ENCODE data around the gene SPOUT1.
A peak's percentile ranks its signal among the peaks of the same experiment; 100 is the strongest.

Gene SPOUT1

GRCh38 chr9:128788445-128788844, 41.1 kb downstream of the SPOUT1 start:
- Histone ChIP-seq H3K9me2 (replicated peaks; ENCODE audit: insufficient read depth, low read length) (no peaks in the 10 kb centered on the region), H3F3A (ENCODE audit: insufficient read depth, low read length) (no peaks in the 10 kb centered on the region), H3K79me2 (ENCODE audit: low read length) (peaks cover 19% of the 10 kb centered on the region), H3K27me3 (replicated peaks; ENCODE audit: insufficient read depth, low read length) (no peaks in the 10 kb centered on the region), H3K9ac (ENCODE audit: low read length) (no peak overlapping the region), H3K4me3 (ENCODE audit: low read length) (0 out of 2 replicates have a peak overlapping the region, but pooled peaks have one; percentile 97), H3K9me3 (replicated peaks; ENCODE audit: insufficient read depth, low read length) (no peaks in the 10 kb centered on the region), H4K20me1 (ENCODE audit: insufficient read depth, low read length) (no peaks in the 10 kb centered on the region), H2AFZ (ENCODE audit: low read length) (no peak overlapping the region), H3K36me3 (replicated peaks; ENCODE audit: insufficient read depth, low read length) (no peaks in the 10 kb centered on the region), H3K4me2 (ENCODE audit: low read depth, low read length) (peak overlapping the region; percentile 98), H3K27ac (ENCODE audit: low read length) (no peak overlapping the region), H3K4me1 (ENCODE audit: low read length) (peaks cover 9% of the 10 kb centered on the region)
- no peak for DNase-seq
- TF ChIP-seq, protein P1, sequence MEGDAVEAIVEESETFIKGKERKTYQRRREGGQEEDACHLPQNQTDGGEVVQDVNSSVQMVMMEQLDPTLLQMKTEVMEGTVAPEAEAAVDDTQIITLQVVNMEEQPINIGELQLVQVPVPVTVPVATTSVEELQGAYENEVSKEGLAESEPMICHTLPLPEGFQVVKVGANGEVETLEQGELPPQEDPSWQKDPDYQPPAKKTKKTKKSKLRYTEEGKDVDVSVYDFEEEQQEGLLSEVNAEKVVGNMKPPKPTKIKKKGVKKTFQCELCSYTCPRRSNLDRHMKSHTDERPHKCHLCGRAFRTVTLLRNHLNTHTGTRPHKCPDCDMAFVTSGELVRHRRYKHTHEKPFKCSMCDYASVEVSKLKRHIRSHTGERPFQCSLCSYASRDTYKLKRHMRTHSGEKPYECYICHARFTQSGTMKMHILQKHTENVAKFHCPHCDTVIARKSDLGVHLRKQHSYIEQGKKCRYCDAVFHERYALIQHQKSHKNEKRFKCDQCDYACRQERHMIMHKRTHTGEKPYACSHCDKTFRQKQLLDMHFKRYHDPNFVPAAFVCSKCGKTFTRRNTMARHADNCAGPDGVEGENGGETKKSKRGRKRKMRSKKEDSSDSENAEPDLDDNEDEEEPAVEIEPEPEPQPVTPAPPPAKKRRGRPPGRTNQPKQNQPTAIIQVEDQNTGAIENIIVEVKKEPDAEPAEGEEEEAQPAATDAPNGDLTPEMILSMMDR (IDR thresholded peaks at IDR 0.05; ENCODE audit: low read length), result no peak
- TF ChIP-seq EZH2phosphoT487 (IDR thresholded peaks at IDR 0.05; ENCODE audit: low read length), result no peak
- TF ChIP-seq EZH2 (optimal IDR thresholded peaks at IDR 0.05; ENCODE audit: low read depth, low read length), result no peak

DNA sequence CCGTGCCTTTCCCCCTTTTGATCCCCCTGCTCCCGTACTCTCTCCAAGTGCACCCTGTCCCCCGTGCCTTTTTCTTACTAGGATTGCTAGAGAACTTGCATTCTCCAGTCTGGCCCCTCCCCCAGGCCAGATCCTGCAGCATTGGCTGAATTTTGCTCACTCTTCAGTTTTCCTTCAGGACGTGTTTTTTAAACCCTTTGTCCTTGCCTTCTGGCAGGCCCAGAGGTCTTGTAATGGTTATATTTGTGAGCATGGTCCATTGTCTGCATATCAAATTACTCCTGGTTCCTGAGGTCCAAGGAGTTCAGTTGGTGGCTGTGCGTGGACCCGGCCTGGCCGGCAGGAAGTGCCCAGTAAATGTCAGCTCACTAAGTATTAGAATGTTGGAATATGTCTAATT, 41.9 kb downstream of the SPOUT1 start:
- Histone ChIP-seq H3K79me2 (ENCODE audit: low read length) (peaks cover 19% of the 10 kb centered on the region), H3K9me3 (replicated peaks; ENCODE audit: insufficient read depth, low read length) (no peaks in the 10 kb centered on the region), H3K4me1 (ENCODE audit: low read length) (peaks cover 9% of the 10 kb centered on the region), H4K20me1 (ENCODE audit: insufficient read depth, low read length) (no peaks in the 10 kb centered on the region), H3K36me3 (replicated peaks; ENCODE audit: insufficient read depth, low read length) (no peaks in the 10 kb centered on the region), H2AFZ (ENCODE audit: low read length) (peak overlapping the region; percentile 99), H3K27me3 (replicated peaks; ENCODE audit: insufficient read depth, low read length) (no peaks in the 10 kb centered on the region), H3F3A (ENCODE audit: insufficient read depth, low read length) (no peaks in the 10 kb centered on the region), H3K4me2 (ENCODE audit: low read depth, low read length) (peak overlapping the region; percentile 98), H3K9me2 (replicated peaks; ENCODE audit: insufficient read depth, low read length) (no peaks in the 10 kb centered on the region), H3K9ac (ENCODE audit: low read length) (peak overlapping the region; percentile 83), H3K4me3 (ENCODE audit: low read length) (peak overlapping the region; percentile 97), H3K27ac (ENCODE audit: low read length) (no peak overlapping the region)
- TF ChIP-seq EZH2phosphoT487 (IDR thresholded peaks at IDR 0.05; ENCODE audit: low read length), result no peak
- TF ChIP-seq EZH2 (optimal IDR thresholded peaks at IDR 0.05; ENCODE audit: low read depth, low read length), result no peak
- TF ChIP-seq, protein P1 (IDR thresholded peaks at IDR 0.05; ENCODE audit: low read length), result no peak
- peak; percentile 10 for DNase-seq

GRCh38 chr9:128786681-128787601, 42.7 kb downstream of the SPOUT1 start, which contains the start of gene TBC1D13:
TSS of gene TBC1D13 (plus strand) at chr9:128787253. CDS start at chr9:128787354, 101 bp downstream.
- peak; percentile 86 for DNase-seq
- TF ChIP-seq, protein P1 (IDR thresholded peaks at IDR 0.05; ENCODE audit: low read length), result no peak
- TF ChIP-seq EZH2 (optimal IDR thresholded peaks at IDR 0.05; ENCODE audit: low read depth, low read length), result no peak
- TF ChIP-seq EZH2phosphoT487 (IDR thresholded peaks at IDR 0.05; ENCODE audit: low read length), result no peak
- Histone ChIP-seq H2AFZ (ENCODE audit: low read length) (peak within 1 kb of the TSS; percentile 99), H3K4me2 (ENCODE audit: low read depth, low read length) (peak within 1 kb of the TSS; percentile 98), H3K79me2 (ENCODE audit: low read length) (peaks cover 19% of the 10 kb centered on the region), H3K27me3 (replicated peaks; ENCODE audit: insufficient read depth, low read length) (no peaks in the 10 kb centered on the region), H3K4me1 (ENCODE audit: low read length) (peaks cover 10% of the 10 kb centered on the region), H3K4me3 (ENCODE audit: low read length) (peak within 1 kb of the TSS; percentile 97), H3K9ac (ENCODE audit: low read length) (peak within 1 kb of the TSS; percentile 83), H3K27ac (ENCODE audit: low read length) (no peak within 1 kb of the TSS), H3F3A (ENCODE audit: insufficient read depth, low read length) (0 out of 2 replicates have a peak, but pooled peaks cover under 1% of the 10 kb centered on the region), H3K9me3 (replicated peaks; ENCODE audit: insufficient read depth, low read length) (no peaks in the 10 kb centered on the region), H3K9me2 (replicated peaks; ENCODE audit: insufficient read depth, low read length) (no peaks in the 10 kb centered on the region), H3K36me3 (replicated peaks; ENCODE audit: insufficient read depth, low read length) (no peaks in the 10 kb centered on the region), H4K20me1 (ENCODE audit: insufficient read depth, low read length) (no peaks in the 10 kb centered on the region)

Data from MM.1S (cell line).